GM12875 (cell line): Measurements from ENCODE around the gene GPR137.

Source experiments
- H3K4me3 ChIP-seq: one replicate; pipeline ENCODE4 v1.5.1; 2011; ENCODE audit warnings: low read depth, low read length, control low read depth
- CTCF ChIP-seq: IDR thresholded peaks from 2 replicates; pipeline ENCODE4 v1.5.1; 2011; ENCODE audit warnings: low read depth, mild to moderate bottlenecking, control low read depth, inconsistent platforms, low read length, moderate library complexity, borderline replicate concordance; ENCODE audit not compliant: insufficient read depth

GPR137 gene

GRCh38 chr11:64275841-64276240 lies 9.8 kb upstream of the GPR137 start:
- no peak overlapping the region for H3K4me3 ChIP-seq
- no peak for TF ChIP-seq CTCF

- H3K4me3 ChIP-seq: no peak overlapping the region
- no peak for TF ChIP-seq CTCF
Measured at GRCh38 chr11:64276653-64277431, 8.8 kb upstream of the GPR137 start.

- TF ChIP-seq CTCF: no peak
- H3K4me3 ChIP-seq: no peak overlapping the region
Measured at GRCh38 chr11:64278576-64279190, 7.0 kb upstream of the GPR137 start.

GRCh38 chr11:64281957-64282770 lies 3.5 kb upstream of the GPR137 start:
- no peak overlapping the region for H3K4me3 ChIP-seq
- TF ChIP-seq CTCF: no peak

GRCh38 chr11:64283092-64283491 lies 2.6 kb upstream of the GPR137 start:
- H3K4me3 ChIP-seq: no peak overlapping the region
- no peak for TF ChIP-seq CTCF

- TF ChIP-seq CTCF: no peak
- H3K4me3 ChIP-seq: peak within 1 kb of the TSS; percentile 79
Measured at GRCh38 chr11:64284048-64284961, 1.3 kb upstream of the GPR137 start, which contains the start of gene BAD. BAD (minus strand) TSS chr11:64284665; CDS start chr11:64284368, 297 bp downstream.
